HepG2 (cell line): ENCODE results near the gene IMPDH1. TPM values are rescaled to one million over a fixed set of nuclear protein-coding genes. Genes with fewer than 3 reads are reported as not detected.

Source experiments
- ATAC-seq: fragments of 200-7000 bp; cut with Tn5 transposase; 3 replicates; pipeline ENCODE4 v1.9.1; 2020; ENCODE audit warnings: mild to moderate bottlenecking, moderate library complexity
- BruUV-seq: library from RNA; stranded (reverse); fragments of 400-500 nt; replicated peaks from 2 replicates; lab custom pipeline; 2021; lab: Mats Ljungman, UMichigan
- CTCF ChIA-PET: fragments of 300-600 bp; formaldehyde crosslinking; extraction: SDS; loops from one replicate; lab custom pipeline; 2021; ENCODE audit warnings: low total read pairs, inconsistent platforms, low intra/inter-chr PET ratio; lab: Yijun Ruan, JAX
- POLR2A ChIA-PET: fragments of 350-600 bp; sonication (Branson Sonifier 250); formaldehyde crosslinking; loops from one replicate; lab custom pipeline; 2020; ENCODE audit warnings: antibody characterized with exemption, inconsistent platforms; lab: Yijun Ruan, JAX
- DNase-seq: peaks from one replicate; pipeline ENCODE4 v3.0.0-alpha.2; 2015; ENCODE audit warnings: low spot score
- FAIRE-seq: peaks from 3 replicates; lab custom pipeline; 2011; peaks lifted over from hg19 to GRCh38; lab: Jason Lieb, UNC
- H2AFZ ChIP-seq: one replicate; pipeline ENCODE4 v1.6.1; 2011; ENCODE audit warnings: low read length, inconsistent platforms
- H3K27ac ChIP-seq: fragments of 300-600 bp; 3 replicates; pipeline ENCODE4 v1.8.0; 2011; ENCODE audit warnings: mixed run types, mild to moderate bottlenecking, mixed read lengths, low read length, inconsistent platforms; ENCODE audit not compliant: insufficient read depth; ENCODE audit errors: extremely low read length
- H3K27me3 ChIP-seq, 2 experiments: fragments of 200-600 bp in 1 of 2; 2 replicates in 1 of 2; 3 replicates in 1 of 2; pipeline versions ENCODE4 v1.6.0 to v1.8.0; 2011; ENCODE audit warnings: low read length in 2 of 2, mild to moderate bottlenecking in 2 of 2, moderate library complexity in 2 of 2, inconsistent platforms in 1 of 2; ENCODE audit not compliant: insufficient read depth in 2 of 2, control insufficient read depth in 1 of 2
- H3K36me3 ChIP-seq, 2 experiments: fragments of 200-600 bp in 1 of 2; replicated peaks in 1 of 2; 2 replicates in 1 of 2; 3 replicates in 1 of 2; pipeline versions ENCODE4 v1.5.1 to v1.8.0; 2011; ENCODE audit warnings: low read length in 2 of 2, inconsistent platforms in 1 of 2; ENCODE audit not compliant: insufficient read depth in 2 of 2, control insufficient read depth in 1 of 2
- H3K4me1 ChIP-seq: 2 replicates; pipeline ENCODE4 v1.5.1; 2012; ENCODE audit warnings: low read length, inconsistent platforms; ENCODE audit not compliant: insufficient read depth
- H3K4me2 ChIP-seq: 2 replicates; pipeline ENCODE4 v1.6.0; 2011; ENCODE audit warnings: low read depth, low read length, inconsistent platforms
- H3K4me3 ChIP-seq, 3 experiments: fragments of 200-600 bp in 1 of 3; sonication (generic), shearing (Covaris generic) in 1 of 3; replicated peaks in 1 of 3; 2 replicates each; pipeline ENCODE4 v1.5.1; 2011 to 2016; ENCODE audit warnings: low read length in 3 of 3, inconsistent platforms in 2 of 3, low read depth in 2 of 3, mild to moderate bottlenecking in 2 of 3, control low read depth in 1 of 3, mixed read lengths in 1 of 3; ENCODE audit not compliant: insufficient read depth in 1 of 3
- H3K79me2 ChIP-seq: one replicate; pipeline ENCODE4 v1.6.1; 2011; ENCODE audit warnings: low read length, inconsistent platforms; ENCODE audit not compliant: insufficient read depth
- H3K9ac ChIP-seq: 2 replicates; pipeline ENCODE4 v1.6.0; 2011; ENCODE audit warnings: mild to moderate bottlenecking, low read depth, low read length, inconsistent platforms; ENCODE audit not compliant: insufficient read depth
- H3K9me3 ChIP-seq: 2 replicates; pipeline ENCODE4 v1.5.1; 2012; ENCODE audit warnings: mild to moderate bottlenecking, low read length
- H4K20me1 ChIP-seq: 2 replicates; pipeline ENCODE4 v1.6.0; 2011; ENCODE audit warnings: inconsistent platforms, mild to moderate bottlenecking, low read length, moderate library complexity; ENCODE audit not compliant: insufficient read depth
- FOXC1 ChIP-seq: sonication (generic); formaldehyde crosslinking; IDR thresholded peaks from 2 replicates; pipeline ENCODE4 v1.8.0; 2022; ENCODE audit warnings: mild to moderate bottlenecking, missing genetic modification reagents, borderline replicate concordance
- KDM1A ChIP-seq: IDR thresholded peaks from 2 replicates; pipeline ENCODE4 v1.6.1; 2016; ENCODE audit warnings: missing compliant biosample characterization
- SNRNP70 ChIP-seq: fragments of 200-400 bp; formaldehyde crosslinking; IDR thresholded peaks from 2 replicates; pipeline ENCODE4 v1.6.1; 2017; ENCODE audit warnings: mild to moderate bottlenecking, low read depth, low read length, moderate library complexity
- ZNF121 ChIP-seq: sonication (generic); formaldehyde crosslinking; IDR thresholded peaks from 2 replicates; pipeline ENCODE4 v1.5.0; 2020; ENCODE audit warnings: mild to moderate bottlenecking, missing genetic modification reagents
- ZNF232 ChIP-seq: sonication (generic); formaldehyde crosslinking; IDR thresholded peaks from 2 replicates; pipeline ENCODE4 v1.4.0; 2020; ENCODE audit warnings: missing genetic modification reagents, borderline replicate concordance
- ZNF432 ChIP-seq: sonication (generic); formaldehyde crosslinking; IDR thresholded peaks from 2 replicates; pipeline ENCODE4 v1.5.0; 2020; ENCODE audit warnings: missing genetic modification reagents, mild to moderate bottlenecking, borderline replicate concordance
- ZNF598 ChIP-seq: sonication (generic); formaldehyde crosslinking; IDR thresholded peaks from 2 replicates; pipeline ENCODE4 v1.5.1; 2020; ENCODE audit warnings: mild to moderate bottlenecking, missing genetic modification reagents, borderline replicate concordance
- ZSCAN9 ChIP-seq: IDR thresholded peaks from 2 replicates; pipeline ENCODE4 v1.6.1; 2016; ENCODE audit warnings: borderline replicate concordance
- WGBS: methylation state at CpG from one replicate; pipeline ENCODE4 v1.1.6; 2017; ENCODE audit warnings: low lambda C conversion rate; 5-methylcytosine and 5-hydroxymethylcytosine counted together
- in situ Hi-C: cut with HindIII; loops from 2 replicates; pipeline ENCODE4 v1.10.0; 2017; ENCODE audit warnings: low pct_unique_long_range_greater_than_20kb; ENCODE audit not compliant: extremely low pct_ligation_motif_present
- intact Hi-C: fragments of 100-400 bp; cut with micrococcal nuclease; formaldehyde crosslinking; loops from one replicate; pipeline ENCODE4 v1.10.0; 2022; ENCODE audit not compliant: unreplicated experiment
- polyA plus RNA-seq, 8 experiments: library from polyadenylated mRNA; depleted of rRNA in 3 of 8; stranded (reverse) in 7 of 8; unstranded in 1 of 8; fragments of >200 nt; fragmentation: Illumina TruSeq in 4 of 8; extraction: Trizol in 4 of 8; gene quantifications; 2 replicates each; pipeline versions ENCODE4 v1.2.1 to v1.2.3, GENCODE V29; 2011 to 2016; ENCODE audit warnings: low read depth in 4 of 8, missing spikeins in 1 of 8, mixed read lengths in 1 of 8; ENCODE audit not compliant: insufficient read depth in 1 of 8
- total RNA-seq, 5 experiments: library from RNA; depleted of rRNA; stranded (reverse); fragments of >200 nt; fragmentation: Illumina TruSeq; extraction: Trizol; gene quantifications; 2 replicates each; pipeline ENCODE4 v1.2.3, GENCODE V29; 2016; ENCODE audit warnings: low read depth in 1 of 5

Gene IMPDH1
- total and polyA plus RNA-seq, 2 of the 13 experiments (the other 11 are each of a cell fraction or from before 2014, with no cell fraction given), result 22.8 to 34.0 TPM

DNA sequence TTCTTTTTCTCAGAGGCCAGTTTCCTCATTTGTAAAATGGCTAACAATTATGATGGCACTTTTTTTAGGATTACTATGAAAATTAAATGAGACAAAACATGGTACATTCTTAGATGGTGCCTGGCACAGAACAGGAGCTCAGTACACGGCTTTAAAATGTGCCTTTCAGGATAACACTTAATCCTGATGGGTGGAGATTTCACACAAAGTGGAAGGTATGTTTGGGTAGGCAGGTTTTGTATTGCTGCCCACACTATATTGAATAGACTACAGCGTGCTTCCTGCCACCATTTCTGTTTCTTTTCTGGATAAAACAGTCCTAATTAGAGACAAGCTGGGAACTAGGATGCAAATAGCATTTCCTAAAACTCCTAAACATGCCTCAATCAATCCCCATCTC lies 22.0 kb upstream of the IMPDH1 start:
- intact Hi-C loops, result no loop called here
- CTCF ChIA-PET, result interaction anchor here (7.4 kb wide), 1 partner anchor 28 kb away, joined by 140 read pairs; no protein-coding TSS in a partner anchor
- BruUV-seq, result no TSS peak
- Histone ChIP-seq H4K20me1 (no peaks in the 10 kb centered on the region), H2AFZ (no peak overlapping the region), H3K4me1 (peaks cover 53% of the 10 kb centered on the region), H3K9me3 (no peaks in the 10 kb centered on the region), H3K27ac (no peak overlapping the region), H3K4me2 (no peak overlapping the region), H3K36me3 (no peaks in the 10 kb centered on the region), H3K79me2 (no peaks in the 10 kb centered on the region), H3K4me3 (no peak overlapping the region), H3K9ac (no peak overlapping the region), H3K27me3 (peaks cover 2 to 10% of the 10 kb centered on the region in 2 experiments; a peak in 3 of 5 replicates)
- DNase-seq, result no peak
- no peak for ATAC-seq
- TF ChIP-seq ZNF232 (CRISPR knock-in tag), result no peak
- TF ChIP-seq ZSCAN9 (CRISPR knock-in tag), result no peak
- TF ChIP-seq SNRNP70, result no peak
- TF ChIP-seq ZNF598, result no peak
- in situ Hi-C loops, result loop anchor here (25.0 kb wide), 1 partner anchor 456 kb away; no protein-coding TSS in a partner anchor
- 45% methylated on average over 2 of the region's 2 CpGs for WGBS
- FAIRE-seq, result no peak
- POLR2A ChIA-PET, result interaction anchor here (1.1 kb wide), 1 partner anchor 24 kb away, joined by 5 read pairs; the partner anchor contains the start of gene HILPDA

DNA sequence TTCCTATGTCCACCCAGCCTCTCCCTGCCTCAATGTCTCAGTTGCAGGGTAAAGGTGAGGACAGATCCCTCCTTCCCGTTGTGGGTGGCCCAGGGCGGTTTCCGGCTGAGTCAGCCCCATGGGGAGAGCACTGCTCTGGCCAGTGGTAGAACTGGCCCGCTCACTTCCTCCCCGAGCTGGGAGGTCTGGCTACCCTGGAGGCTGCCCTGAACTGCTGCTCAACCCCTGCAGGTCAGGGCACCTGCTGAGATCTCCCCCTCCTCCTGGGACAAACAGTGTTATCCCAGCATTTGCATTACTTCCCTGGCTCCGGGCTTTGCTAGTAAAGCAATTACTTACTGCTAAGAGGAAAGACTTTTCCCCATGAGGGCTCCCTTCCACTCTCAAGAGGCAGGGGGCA lies 21.4 kb upstream of the IMPDH1 start:
- Histone ChIP-seq H3K4me3 (no peak overlapping the region), H3K27ac (no peak overlapping the region), H2AFZ (no peak overlapping the region), H3K9ac (no peak overlapping the region), H3K36me3 (no peaks in the 10 kb centered on the region), H3K4me2 (no peak overlapping the region), H3K4me1 (peaks cover 55% of the 10 kb centered on the region), H3K79me2 (no peaks in the 10 kb centered on the region), H3K27me3 (peaks cover 2 to 10% of the 10 kb centered on the region in 2 experiments; a peak in 3 of 5 replicates), H4K20me1 (no peaks in the 10 kb centered on the region), H3K9me3 (no peaks in the 10 kb centered on the region)
- ATAC-seq (peak; percentile 23; the same call in 1 of the 3 replicates), FAIRE-seq (no peak), DNase-seq (no peak)
- BruUV-seq, result no TSS peak
- in situ Hi-C loops, result loop anchor here (25.0 kb wide), 1 partner anchor 456 kb away; no protein-coding TSS in a partner anchor
- TF ChIP-seq ZNF121 (CRISPR knock-in tag) (peak; percentile 74), FOXC1 (CRISPR knock-in tag) (no peak), KDM1A (no peak), ZNF432 (CRISPR knock-in tag) (no peak)
- ChIA-PET CTCF (interaction anchor here (7.4 kb wide), 1 partner anchor 29 kb away, joined by 140 read pairs; no protein-coding TSS in a partner anchor), POLR2A (no interaction called here)
- intact Hi-C loops, result no loop called here
- 16% methylated on average over 5 of the region's 6 CpGs for WGBS
